Pancreas (tissue), 10 donors: Measurements from ENCODE around the gene THNSL1. TPM values are rescaled to one million over a fixed set of nuclear protein-coding genes. Genes with fewer than 3 reads are reported as not detected.
A peak's percentile ranks its signal among the peaks of the same experiment; 100 is the strongest.
"Not testable (repeated sequence)": the region's sequence is repeated elsewhere in the genome, so short reads cannot be mapped to it uniquely, and the experiment has no call there.

Source experiments
- ATAC-seq, 4 donors: fragments of 200-7000 bp; cut with Tn5 transposase; one replicate each; pipeline versions ENCODE4 v1.8.0 to v1.9.1; 2020; ENCODE audit warnings: mild to moderate bottlenecking in 4 of 4, moderate library complexity in 4 of 4
- DNase-seq, 6 donors: peaks; one replicate each; pipeline ENCODE4 v3.0.0-alpha.2; 2020
- FAIRE-seq: peaks from 2 replicates; lab custom pipeline; 2012; peaks lifted over from hg19 to GRCh38; lab: Jason Lieb, UNC
- H3K27ac ChIP-seq, 4 donors: fragments of 200-600 bp; sonication (generic); 1 replicate in 3 of 4; 2 replicates in 1 of 4; pipeline versions ENCODE4 v1.5.0 to v1.8.0; 2020
- H3K27me3 ChIP-seq, 4 donors: fragments of 200-600 bp; one replicate each; pipeline ENCODE4 v1.8.0; 2021
- H3K36me3 ChIP-seq, 3 donors: fragments of 200-600 bp; sonication (generic) in 1 of 3; one replicate each; pipeline versions ENCODE4 v1.5.0 to v1.8.0; 2020 to 2021
- H3K4me1 ChIP-seq, 3 donors: fragments of 200-600 bp; one replicate each; pipeline ENCODE4 v1.8.0; 2021
- H3K4me3 ChIP-seq, 4 donors: fragments of 200-600 bp; sonication (generic) in 2 of 4; one replicate each; pipeline versions ENCODE4 v1.5.0 to v1.8.0; 2020 to 2021
- H3K9me3 ChIP-seq, 4 donors: fragments of 200-600 bp; one replicate each; pipeline ENCODE4 v1.8.0; 2021
- CTCF ChIP-seq, 4 donors: fragments of 200-600 bp; sonication (generic) in 3 of 4; IDR thresholded peaks; one replicate each; pipeline versions ENCODE4 v1.5.0 to v1.8.0; 2021; ENCODE audit warnings: antibody characterized with exemption in 4 of 4
- WGBS, 2 donors: extraction: QIAGEN DNeasy Blood & Tissue Kit; methylation state at CpG; one replicate each; pipeline ENCODE4 v1.1.7; 2013; 5-methylcytosine and 5-hydroxymethylcytosine counted together
- intact Hi-C, 3 donors: fragments of 100-400 bp; cut with DNase I; formaldehyde crosslinking; loops; one replicate each; pipeline versions ENCODE4 v1.11.1 to v1.14.2; 2022
- polyA plus RNA-seq, 2 donors: library from polyadenylated mRNA; stranded (reverse); fragments of 200-250 nt; gene quantifications; one replicate each; pipeline ENCODE4 v1.2.3, GENCODE V29; 2013
- total RNA-seq, 6 donors: library from RNA; stranded (reverse); fragmentation: NEBNext Ultra II Directional in 4 of 6; extraction: Animal tissue kit (Norgen Biotek cat#: 25700) in 4 of 6; gene quantifications; one replicate each; pipeline versions ENCODE4 v1.2.1 to v1.2.4, GENCODE V29; 2021 to 2023
- donor health status: healthy with polysubstance abuse.
- donor health status: DM: no; HTN: no; CAD: no; lungs with moderate emphysema.
- donor health status: DM: no; HTN: no; CAD: no.
- donor health status: control.
- donor health status: control.
- donor health status: Bipolar disorder and iron deficiency.
- donor health status: DM: yes; HTN: yes; CAD: no.
- donor health status: DM: no; HTN: no; CAD: no.
- donor health status: DM: no; HTN: no; CAD: no.
- donor health status: DM: yes; HTN: yes; CAD: no.

The THNSL1 gene
- 1 to 10 TPM; 1.8 to 4.1 (median 3.0) TPM for total RNA-seq
- polyA plus RNA-seq = 1 to 10 TPM; 1.6 to 2.9 TPM

- 0% methylated on average over 69 of the region's 69 CpGs for WGBS, 2 donors
- H3K9me3 ChIP-seq = no peaks in the 10 kb centered on the region
- ATAC-seq = peak; percentile 95 to 98 (median 96)
- no peak for TF ChIP-seq CTCF (IDR thresholded peaks at IDR 0.05)
- H3K27ac ChIP-seq = peak within 1 kb of the TSS; percentile 92 to 94 (median 92)
- DNase-seq = peak; percentile 94 to 99 (median 98)
- no peaks in the 10 kb centered on the region for H3K36me3 ChIP-seq
- intact Hi-C loops = no loop called here
- H3K27me3 ChIP-seq = no peaks in the 10 kb centered on the region
- peaks cover 0 to 9% (median 8%) of the 10 kb centered on the region in 3 donors for H3K4me1 ChIP-seq
- peak within 1 kb of the TSS; percentile 55 to 64 (median 56) for H3K4me3 ChIP-seq
- peak; percentile 26 for FAIRE-seq
Observed at GRCh38 chr10:25016376-25017153, at the start of gene THNSL1. THNSL1 (plus strand) TSS chr10:25016612; CDS start chr10:25023224, 6,612 bp downstream.

DNA sequence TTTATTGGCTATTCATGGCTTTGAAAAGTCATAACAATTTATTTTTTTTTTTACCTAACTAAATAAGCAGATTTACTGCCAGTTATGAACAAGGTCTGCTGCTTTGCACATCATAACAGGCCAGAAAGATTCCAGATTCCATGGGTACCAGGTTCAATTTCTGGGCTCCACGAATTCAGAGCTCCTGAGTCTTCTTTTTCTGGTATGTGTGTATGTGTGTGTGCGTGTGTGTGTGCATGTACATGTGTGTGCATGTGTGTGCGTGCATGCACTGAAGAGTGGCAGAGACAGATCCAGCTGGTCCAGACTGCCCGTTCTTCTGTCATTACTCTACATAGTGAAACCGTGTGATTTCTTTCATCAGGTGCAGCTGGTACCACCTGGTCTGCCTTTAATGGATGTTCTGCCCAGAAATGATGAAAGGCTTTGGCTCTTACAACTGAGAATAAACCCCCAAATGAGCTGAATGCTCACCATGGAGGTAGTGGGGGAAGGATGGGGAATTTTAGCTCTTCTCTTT, 49.4 kb upstream of the THNSL1 start:
- whole genome bisulfite sequencing, 2 donors = 74 to 79% methylated on average over 5 of the region's 5 CpGs
- Histone ChIP-seq H3K36me3 (no peaks in the 10 kb centered on the region), H3K27me3 (no peaks in the 10 kb centered on the region), H3K27ac (no peak overlapping the region), H3K4me1 (peaks cover 0 to 12% (median 5%) of the 10 kb centered on the region in 3 donors), H3K4me3 (no peak overlapping the region), H3K9me3 (no peaks in the 10 kb centered on the region)
- intact Hi-C loops = no loop called here
- ATAC-seq (no peak), DNase-seq (no peak), FAIRE-seq (no peak)
- TF ChIP-seq CTCF (IDR thresholded peaks at IDR 0.05) = no peak

DNA sequence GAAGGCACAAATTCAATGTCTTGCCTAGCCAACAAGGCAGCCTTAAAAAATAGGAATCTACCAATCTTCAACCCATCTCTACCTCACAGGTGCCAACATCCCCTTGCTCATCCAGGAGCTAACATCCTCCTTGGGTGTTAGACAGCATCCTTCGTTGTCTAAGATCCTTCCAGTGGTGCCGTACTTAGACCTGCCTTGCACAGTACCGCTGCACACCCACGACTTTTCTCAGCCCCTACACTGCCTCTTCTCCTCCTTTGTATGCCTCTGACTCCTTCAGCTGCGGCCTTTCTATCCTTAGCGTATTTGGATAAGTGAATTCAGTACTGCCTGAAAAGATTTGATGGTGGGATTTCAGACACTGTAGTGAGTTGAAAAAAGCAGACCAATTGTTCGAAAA, 48.1 kb upstream of the THNSL1 start:
- no peaks in the 10 kb centered on the region for H3K9me3 ChIP-seq
- no peak for TF ChIP-seq CTCF (IDR thresholded peaks at IDR 0.05)
- intact Hi-C loops = no loop called here
- no peak overlapping the region for H3K27ac ChIP-seq
- WGBS, 2 donors = 87 to 93% methylated on average over 7 of the region's 7 CpGs
- ATAC-seq (no peak), DNase-seq (no peak), FAIRE-seq (no peak)
- H3K36me3 ChIP-seq = no peaks in the 10 kb centered on the region
- no peaks in the 10 kb centered on the region for H3K27me3 ChIP-seq
- H3K4me3 ChIP-seq = no peak overlapping the region
- H3K4me1 ChIP-seq = peaks cover 0 to 3% (median 2%) of the 10 kb centered on the region in 3 donors

- intact Hi-C loops = not testable (repeated sequence)
- 85 to 88% methylated on average over 11 of the region's 11 CpGs for WGBS, 2 donors
Observed at GRCh38 chr10:24968951-24969350, 47.5 kb upstream of the THNSL1 start.

DNA sequence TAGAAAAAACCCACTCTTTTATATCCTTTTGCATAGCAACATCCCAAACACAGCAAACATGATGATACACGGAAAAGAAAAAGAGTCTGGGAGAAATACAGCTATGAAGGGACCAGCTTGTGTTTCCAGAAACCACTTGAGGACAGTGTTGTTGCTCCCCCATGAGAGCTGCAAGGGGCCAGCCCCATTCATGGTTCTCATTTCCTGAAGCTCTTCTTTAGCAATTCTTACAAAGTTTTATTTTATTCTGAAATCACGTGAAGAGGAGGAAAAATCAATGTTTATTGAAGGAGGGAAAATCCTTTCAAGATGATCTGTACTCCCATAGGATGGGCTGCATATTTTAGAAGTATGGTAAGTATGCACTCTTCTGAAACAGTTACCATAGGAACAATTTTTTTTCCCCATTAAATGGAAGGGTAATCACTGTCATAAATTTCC, 46.6 kb upstream of the THNSL1 start:
- Histone ChIP-seq H3K27me3 (no peaks in the 10 kb centered on the region), H3K27ac (no peak overlapping the region), H3K4me1 (no peaks in the 10 kb centered on the region), H3K36me3 (no peaks in the 10 kb centered on the region), H3K9me3 (no peaks in the 10 kb centered on the region), H3K4me3 (no peak overlapping the region)
- intact Hi-C loops = no loop called here
- FAIRE-seq (no peak), DNase-seq (no peak), ATAC-seq (no peak)
- TF ChIP-seq CTCF (IDR thresholded peaks at IDR 0.05) = no peak
- 62% methylated on average over 2 of the region's 2 CpGs for WGBS, 2 donors

More at GRCh38 chr10:24968951-24969350, 47.5 kb upstream of the THNSL1 start:
- H3K4me1 ChIP-seq, FAIRE-seq, H3K27me3 ChIP-seq, H3K36me3 ChIP-seq, H3K4me3 ChIP-seq, ATAC-seq, H3K27ac ChIP-seq, DNase-seq, H3K9me3 ChIP-seq: not testable (repeated sequence)
